ENCODE data around the gene MINDY4B.

- no peak for TF ChIP-seq ZNF561 (tag by site-specific recombination; IDR thresholded peaks at IDR 0.05; ENCODE audit: borderline replicate concordance)
- no peak for TF ChIP-seq ZNF529 (tag by site-specific recombination; IDR thresholded peaks at IDR 0.05; ENCODE audit: insufficient replicate concordance)
- TF ChIP-seq SETDB1 (IDR thresholded peaks at IDR 0.05; ENCODE audit: insufficient read length, low read length): no peak
- no peak for TF ChIP-seq ZNF362 (tag by site-specific recombination; IDR thresholded peaks at IDR 0.05)
- peak; percentile 17; the same call in 1 of the 2 replicates for TF ChIP-seq CTCF (tag by site-specific recombination; IDR thresholded peaks at IDR 0.05)
- no peak for TF ChIP-seq ZNF777 (tag by site-specific recombination; IDR thresholded peaks at IDR 0.05; ENCODE audit: borderline replicate concordance)
- no peak for TF ChIP-seq IKZF3 (tag by site-specific recombination; IDR thresholded peaks at IDR 0.05)
- no peak for TF ChIP-seq ZNF776 (tag by site-specific recombination; IDR thresholded peaks at IDR 0.05; ENCODE audit: borderline replicate concordance)
- TF ChIP-seq REST (tag by site-specific recombination; IDR thresholded peaks at IDR 0.05): no peak
These were observed 20.5 kb upstream of the MINDY4B start for GRCh38 chr3:150925751-150926201.
